ENCODE measurements around the gene MINK1.

DNA sequence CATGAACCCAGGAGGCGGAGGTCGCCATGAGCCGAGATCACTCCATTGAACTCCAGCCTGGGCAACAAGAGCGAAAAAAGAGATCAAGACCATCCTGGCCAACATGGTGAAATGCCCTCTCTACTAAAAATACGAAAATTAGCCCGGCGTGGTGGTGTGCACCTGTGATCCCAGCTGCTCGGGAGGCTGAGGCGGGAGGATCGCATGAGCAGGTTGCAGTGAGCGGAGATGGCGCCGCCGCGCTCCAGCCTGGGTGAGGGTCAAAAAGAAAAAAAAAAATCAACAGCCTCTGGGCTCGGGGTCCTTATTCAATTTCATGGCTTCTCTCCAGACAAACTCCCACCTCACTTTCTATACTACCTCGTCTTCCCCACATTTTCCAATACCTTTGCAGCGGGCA, 95.7 kb downstream of the MINK1 start:
- TF ChIP-seq CTCF (IDR thresholded peaks at IDR 0.05), result no peak
- TF ChIP-seq POLR2A (IDR thresholded peaks at IDR 0.05), result no peak
- no peak for TF ChIP-seq EP300 (IDR thresholded peaks at IDR 0.05)

Measured in ovary (tissue), 3 donors.